IPS-11a (cell line): ENCODE measurements around the gene CLDN16.

Experiments used
- H3K4me3 ChIP-seq: one replicate; pipeline ENCODE4 v1.5.1; 2013; ENCODE audit warnings: low read depth, low read length, control low read depth

The CLDN16 gene

GRCh38 chr3:190387578-190388213 lies at the start of gene CLDN16:
Gene CLDN16, plus strand, starts transcription at chr3:190388163. Its CDS starts 167 bp downstream, at chr3:190388330.
- no peak within 1 kb of the TSS for H3K4me3 ChIP-seq

- H3K4me3 ChIP-seq: no peak overlapping the region
Observed at GRCh38 chr3:190338717-190339116, 49.2 kb upstream of the CLDN16 start.

DNA sequence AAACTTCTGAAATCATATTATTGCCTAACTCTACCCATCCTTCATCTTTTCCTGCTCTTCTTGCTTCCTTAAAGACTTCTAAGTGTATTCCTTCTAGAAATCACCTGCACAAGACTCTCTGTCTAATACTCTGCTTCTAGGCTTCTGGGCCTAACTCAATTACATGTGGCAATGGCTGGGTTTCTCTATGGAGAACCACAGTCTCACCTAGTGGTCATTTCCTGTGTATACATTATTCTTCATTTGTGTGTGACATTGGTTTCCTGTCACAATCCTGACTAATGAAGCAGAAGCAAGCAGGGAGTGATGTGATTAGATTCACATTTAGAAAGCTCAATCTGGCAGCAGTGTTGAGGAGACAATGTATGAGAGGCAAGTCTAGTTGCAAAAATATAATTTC lies 48.8 kb upstream of the CLDN16 start:
- H3K4me3 ChIP-seq: no peak overlapping the region

GRCh38 chr3:190340071-190340470 lies 47.9 kb upstream of the CLDN16 start:
- H3K4me3 ChIP-seq: no peak overlapping the region

DNA sequence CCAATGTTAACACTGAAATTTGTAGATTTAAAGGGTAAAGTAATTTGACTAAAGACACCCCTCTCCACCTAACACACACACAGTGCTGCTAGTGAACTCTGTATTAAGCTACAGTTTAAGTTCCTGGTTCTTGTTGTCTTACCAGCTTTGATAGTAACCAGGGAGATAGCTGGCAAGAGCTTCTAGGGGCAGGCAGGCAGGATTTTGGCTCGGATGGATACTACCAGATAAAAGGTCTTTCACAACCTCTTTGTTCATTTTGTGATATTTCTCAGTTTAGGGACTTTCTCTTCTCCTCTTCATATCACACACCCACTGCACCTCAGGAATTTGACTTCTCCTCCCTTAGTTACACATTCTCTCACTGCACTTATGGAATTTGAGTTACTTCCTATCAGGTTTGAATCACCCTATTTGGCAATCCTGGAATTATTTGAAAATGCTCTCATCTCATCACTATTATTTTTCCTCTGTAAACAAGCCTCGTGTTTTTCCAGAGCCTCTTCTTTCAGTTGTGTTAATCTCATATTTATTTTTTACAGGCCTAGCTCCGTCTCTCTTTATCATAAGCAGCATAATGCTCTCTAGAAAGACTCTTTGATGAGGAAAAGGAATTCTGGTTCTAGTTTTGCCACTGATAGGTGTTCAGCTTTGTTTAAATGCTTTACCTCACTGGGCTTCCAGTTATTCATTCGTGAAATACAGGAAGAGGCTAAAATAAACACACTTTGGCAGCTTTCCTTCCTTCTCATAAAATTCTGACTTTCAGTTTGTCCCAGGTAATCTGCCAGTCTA lies 42.7 kb upstream of the CLDN16 start:
- no peak overlapping the region for H3K4me3 ChIP-seq

GRCh38 chr3:190345878-190346277 lies 42.1 kb upstream of the CLDN16 start:
- no peak overlapping the region for H3K4me3 ChIP-seq

DNA sequence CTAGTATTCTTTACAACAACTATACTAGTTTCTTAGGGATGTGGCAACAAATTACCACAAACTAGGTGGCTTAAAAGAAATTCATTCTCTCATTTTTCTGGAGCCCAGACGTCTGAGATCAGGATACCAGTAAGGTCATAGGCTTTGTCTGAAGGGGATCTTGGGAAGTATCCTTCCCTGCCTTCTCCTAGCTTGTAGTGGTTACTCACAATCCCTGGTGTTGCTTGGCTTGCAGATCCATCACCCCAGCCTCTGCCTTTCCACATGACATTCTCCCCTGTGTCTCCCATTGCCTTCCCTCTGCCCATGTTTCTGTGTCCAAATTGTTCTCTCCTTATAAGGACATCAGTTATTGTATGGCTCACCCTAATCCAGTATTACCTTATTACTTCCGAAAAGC lies 41.4 kb upstream of the CLDN16 start:
- no peak overlapping the region for H3K4me3 ChIP-seq

- H3K4me3 ChIP-seq: no peak overlapping the region
Observed at GRCh38 chr3:190352861-190353457, 35.0 kb upstream of the CLDN16 start.

DNA sequence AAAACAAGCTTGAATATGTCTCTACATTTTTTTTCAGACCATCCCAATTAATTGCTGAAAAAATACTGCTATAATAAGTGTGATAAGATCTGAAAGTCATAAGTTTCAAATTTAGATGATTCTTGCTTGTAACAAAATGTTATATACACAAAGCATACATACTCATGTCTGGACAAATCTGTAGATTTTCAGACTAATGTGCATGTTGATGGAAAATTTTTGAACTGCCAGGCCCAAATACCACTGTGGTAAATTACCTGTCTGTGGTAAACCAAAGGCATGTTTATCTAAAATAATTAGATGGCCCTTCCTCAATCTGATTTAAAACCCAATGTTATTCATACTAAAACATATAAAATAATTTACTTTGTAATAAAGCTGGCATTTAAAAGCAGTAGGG lies 31.7 kb upstream of the CLDN16 start:
- no peak overlapping the region for H3K4me3 ChIP-seq

GRCh38 chr3:190357468-190357867 lies 30.5 kb upstream of the CLDN16 start:
- no peak overlapping the region for H3K4me3 ChIP-seq

DNA sequence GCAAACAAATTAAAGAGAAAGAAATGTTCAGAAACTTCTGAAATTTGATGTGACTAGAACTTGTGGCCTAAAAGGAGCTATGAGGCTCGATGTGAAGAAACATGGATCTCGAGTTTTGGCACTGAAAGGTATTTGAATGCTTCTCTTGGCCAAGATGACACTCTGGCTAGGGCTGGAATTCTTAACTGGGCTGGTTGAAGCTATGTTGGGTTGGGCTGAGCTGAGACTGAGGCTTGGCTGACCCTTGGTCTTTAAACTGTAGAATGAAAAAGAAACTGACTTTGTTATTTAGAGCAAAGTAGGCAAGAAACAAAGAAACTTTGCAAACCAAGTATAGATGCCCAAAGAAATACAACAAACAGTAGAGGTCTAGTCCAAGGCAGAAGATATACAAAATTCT lies 28.1 kb upstream of the CLDN16 start:
- H3K4me3 ChIP-seq: no peak overlapping the region

- H3K4me3 ChIP-seq: no peak overlapping the region
Observed at GRCh38 chr3:190360228-190360627, 27.7 kb upstream of the CLDN16 start.

GRCh38 chr3:190361791-190362190 lies 26.2 kb upstream of the CLDN16 start:
- H3K4me3 ChIP-seq: no peak overlapping the region

DNA sequence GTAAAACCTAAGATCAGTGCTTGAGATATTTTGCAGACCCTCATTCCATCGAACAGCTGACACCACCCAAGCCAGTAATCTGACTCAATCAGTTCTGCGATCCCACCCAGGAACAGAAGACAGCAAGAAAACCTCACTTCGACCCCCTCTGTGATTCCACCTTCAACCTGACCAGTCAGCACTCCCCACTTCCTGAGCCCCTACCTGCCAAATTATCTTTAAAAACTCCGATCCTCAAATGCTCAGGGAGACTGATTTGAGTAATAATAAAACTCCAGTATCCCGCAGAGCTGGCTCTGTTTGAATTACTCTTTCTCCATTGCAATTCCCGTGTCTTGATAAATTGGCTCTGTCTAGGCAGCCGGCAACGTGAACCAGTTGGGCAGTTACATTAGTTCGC lies 25.7 kb upstream of the CLDN16 start:
- H3K4me3 ChIP-seq: no peak overlapping the region

DNA sequence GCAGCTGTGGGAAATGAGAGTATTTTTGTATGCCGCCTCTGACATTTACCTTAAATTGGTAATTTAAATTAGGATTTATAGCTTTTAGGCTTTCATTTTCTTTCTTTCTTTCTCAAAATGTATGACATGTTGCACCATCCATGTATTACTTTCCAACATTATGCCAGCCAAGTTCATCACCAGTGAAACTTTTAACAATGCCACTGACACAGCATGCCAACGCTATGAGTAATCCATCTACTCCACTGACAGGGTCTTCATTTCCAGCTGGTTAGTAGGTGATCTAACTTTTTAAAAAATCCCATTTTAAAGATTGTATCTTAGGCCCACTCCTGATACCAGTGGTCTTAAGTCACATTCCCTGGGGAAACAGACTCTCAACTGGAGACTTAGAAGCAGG lies 21.8 kb upstream of the CLDN16 start:
- no peak overlapping the region for H3K4me3 ChIP-seq

GRCh38 chr3:190368881-190369280 lies 19.1 kb upstream of the CLDN16 start:
- no peak overlapping the region for H3K4me3 ChIP-seq

DNA sequence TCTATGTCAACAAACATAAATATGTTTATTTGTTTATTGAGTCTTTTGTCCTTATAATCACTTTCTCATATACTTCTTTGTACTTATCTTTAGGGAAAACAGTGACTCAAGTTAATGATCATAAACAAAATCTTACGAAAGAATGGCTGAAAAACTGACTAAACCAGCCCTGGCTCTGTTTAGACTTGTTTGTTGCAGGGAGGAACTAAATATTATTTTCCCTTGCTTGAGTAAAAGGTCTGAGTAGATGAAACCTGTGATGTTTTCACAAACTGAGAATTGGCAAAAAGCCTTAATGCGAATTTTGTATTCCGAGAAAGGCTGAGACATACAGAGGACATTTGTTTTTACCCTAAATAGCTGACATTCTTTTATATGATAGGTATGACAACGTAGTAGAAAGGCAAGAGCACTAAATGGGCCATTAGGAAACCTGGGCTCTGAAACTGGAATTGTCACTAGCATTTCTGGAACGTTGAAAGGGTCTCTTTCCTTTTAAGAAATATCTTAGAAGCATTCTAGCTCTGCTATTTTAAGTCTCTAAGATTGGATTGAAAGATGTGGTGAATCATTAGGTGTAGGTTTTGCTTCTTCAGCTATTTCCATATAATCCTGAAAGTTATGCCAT lies 18.2 kb upstream of the CLDN16 start:
- no peak overlapping the region for H3K4me3 ChIP-seq

- H3K4me3 ChIP-seq: no peak overlapping the region
Observed at GRCh38 chr3:190370369-190370768, 17.6 kb upstream of the CLDN16 start.

GRCh38 chr3:190371152-190371551 lies 16.8 kb upstream of the CLDN16 start:
- H3K4me3 ChIP-seq: no peak overlapping the region

DNA sequence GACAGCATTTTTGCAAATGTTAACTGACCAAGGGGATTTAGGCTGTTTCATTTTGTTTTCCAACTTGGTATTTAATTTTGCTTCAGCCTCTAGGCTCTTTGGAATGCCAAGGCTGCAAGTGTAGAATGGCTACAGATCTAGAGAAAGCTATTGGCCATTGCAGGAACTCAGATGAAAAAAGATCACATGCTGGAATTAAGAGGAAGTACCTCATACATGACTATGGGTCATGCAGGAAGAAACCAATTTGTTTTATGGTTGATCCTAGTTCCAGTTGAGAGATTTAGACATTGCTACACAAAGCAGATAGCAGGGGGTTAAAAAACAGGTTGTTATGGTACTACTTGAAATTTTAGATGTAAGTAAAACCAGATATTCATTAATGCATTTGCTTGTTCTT lies 12.7 kb upstream of the CLDN16 start:
- H3K4me3 ChIP-seq: no peak overlapping the region

DNA sequence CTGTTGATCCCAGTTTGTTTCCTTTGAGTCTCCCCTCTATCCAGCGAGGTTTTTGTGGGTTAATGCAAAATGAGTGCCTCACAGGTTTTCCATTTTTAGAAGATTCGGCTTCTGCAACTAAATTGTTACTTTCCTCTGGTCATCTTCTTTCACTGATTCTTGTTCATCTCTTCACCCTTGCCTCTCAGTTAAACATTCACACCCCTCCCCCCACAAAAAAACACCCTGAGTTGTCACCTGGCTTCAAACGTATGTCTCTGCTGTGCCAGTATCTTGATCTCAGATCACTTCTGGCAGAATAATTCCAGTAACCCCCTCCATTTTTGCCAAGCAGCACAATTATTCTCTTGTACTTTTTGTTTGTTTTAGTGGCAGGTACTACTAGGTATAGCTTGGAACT lies 12.3 kb upstream of the CLDN16 start:
- no peak overlapping the region for H3K4me3 ChIP-seq
